Psoas muscle (tissue), 8 donors: ENCODE data around the gene MAP3K5. TPM values are rescaled to one million over a fixed set of nuclear protein-coding genes. Genes with fewer than 3 reads are reported as not detected.

Source experiments
- ATAC-seq, 4 donors: fragments of 200-7000 bp; cut with Tn5 transposase; one replicate each; pipeline ENCODE4 v1.9.1; 2020; ENCODE audit warnings: moderate library complexity in 3 of 4, mild to moderate bottlenecking in 2 of 4
- DNase-seq, 2 donors: peaks; one replicate each; pipeline ENCODE4 v3.0.0-alpha.2; 2020
- H3K27ac ChIP-seq: fragments of 200-600 bp; one replicate; pipeline ENCODE4 v1.8.0; 2022
- H3K27me3 ChIP-seq, 3 donors: fragments of 200-600 bp in 1 of 3; one replicate each; pipeline versions ENCODE4 v1.6.1 to v1.8.0; 2013 to 2022; ENCODE audit warnings: low read length in 2 of 3, mild to moderate bottlenecking in 2 of 3, moderate library complexity in 1 of 3; ENCODE audit not compliant: insufficient read depth in 3 of 3
- H3K36me3 ChIP-seq, 2 donors: fragments of 200-600 bp in 1 of 2; one replicate each; pipeline versions ENCODE4 v1.6.1 to v1.8.0; 2013 to 2022; ENCODE audit warnings: low read depth in 1 of 2, mild to moderate bottlenecking in 1 of 2, moderate library complexity in 1 of 2; ENCODE audit not compliant: insufficient read depth in 1 of 2
- H3K4me1 ChIP-seq: fragments of 200-600 bp; one replicate; pipeline ENCODE4 v1.8.0; 2022
- H3K4me3 ChIP-seq: fragments of 200-600 bp; one replicate; pipeline ENCODE4 v1.8.0; 2022; ENCODE audit warnings: mild to moderate bottlenecking
- H3K9me3 ChIP-seq: fragments of 200-600 bp; one replicate; pipeline ENCODE4 v1.8.0; 2022
- WGBS, 3 donors: extraction: QIAGEN DNeasy Blood & Tissue Kit; methylation state at CpG; one replicate each; pipeline versions ENCODE4 v1.1.6 to v1.1.7; 2013; 5-methylcytosine and 5-hydroxymethylcytosine counted together
- intact Hi-C, 2 donors: fragments of 100-400 bp; cut with DNase I; formaldehyde crosslinking; loops; one replicate each; pipeline versions ENCODE4 v1.11.0 to v1.14.2; 2022
- polyA plus RNA-seq, 3 donors: library from polyadenylated mRNA; stranded (reverse); fragments of 200-250 nt; gene quantifications; one replicate each; pipeline ENCODE4 v1.2.3, GENCODE V29; 2013
- total RNA-seq, 4 donors: library from RNA; stranded (reverse); fragmentation: NEBNext Ultra II Directional in 2 of 4; extraction: Animal tissue kit (Norgen Biotek cat#: 25700) in 2 of 4; gene quantifications; one replicate each; pipeline versions ENCODE4 v1.2.1 to v1.2.4, GENCODE V29; 2021 to 2023
- TF ChIP-seq, protein P1 (sequence below): fragments of 200-600 bp; IDR thresholded peaks from one replicate; pipeline ENCODE4 v1.8.0; 2022; ENCODE audit warnings: antibody characterized with exemption
- donor health status: healthy with polysubstance abuse.
- donor health status: DM: no; HTN: no; CAD: no; lungs with moderate emphysema.
- donor health status: Bipolar disorder and iron deficiency.
- donor health status: healthy.
- donor health status: DM: yes; HTN: yes; CAD: no.
- donor health status: DM: no; HTN: no; CAD: no.
- donor health status: DM: no; HTN: no; CAD: no.
- donor health status: DM: yes; HTN: yes; CAD: no.

MAP3K5 gene
- total and polyA plus RNA-seq, 7 donors: 0.91 to 8.3 (median 3.8) TPM

DNA sequence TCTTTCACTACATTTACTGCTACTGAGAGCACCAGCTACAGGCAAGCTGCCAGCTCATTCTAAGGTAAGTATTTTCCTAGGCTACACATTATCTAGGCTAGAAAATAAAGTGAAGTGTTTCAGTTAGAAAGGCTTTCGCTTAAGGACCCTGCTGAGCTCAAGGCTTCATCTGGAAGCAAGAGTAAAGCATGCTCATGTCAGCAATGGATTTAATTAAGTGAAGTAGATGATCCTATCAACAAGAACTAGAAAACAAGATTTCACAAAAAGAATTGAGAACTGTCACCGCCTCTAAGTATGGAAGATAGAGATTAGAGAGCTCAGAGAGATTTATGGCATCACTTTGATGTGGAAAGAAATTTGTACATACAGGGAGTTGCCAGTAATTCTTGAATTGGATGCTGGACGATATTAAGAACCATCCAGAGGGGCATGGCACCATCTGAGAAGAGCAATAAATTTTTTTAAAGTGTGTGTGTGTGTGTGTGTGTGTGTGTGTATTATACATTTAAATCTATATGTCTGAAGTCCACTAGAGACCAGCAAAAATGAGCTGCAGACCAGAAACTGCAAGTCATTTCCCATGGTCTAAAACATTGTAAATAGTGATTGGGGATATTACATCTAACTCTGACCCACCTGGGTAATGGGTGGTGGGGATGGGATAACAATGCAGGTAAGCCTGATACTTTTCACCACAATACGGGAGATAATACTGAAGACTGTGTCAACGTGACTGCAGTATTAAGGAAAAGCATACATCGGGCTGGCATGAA is 136.8 kb downstream of the MAP3K5 start:
- DNase-seq (no peak), ATAC-seq (no peak)
- WGBS, 3 donors: 86 to 92% (median 89%) methylated on average over 6 of the region's 6 CpGs
- H3K4me1 ChIP-seq: no peaks in the 10 kb centered on the region
- H3K4me3 ChIP-seq: no peak overlapping the region
- intact Hi-C loops: no loop called here
- no peaks in the 10 kb centered on the region for H3K9me3 ChIP-seq
- TF ChIP-seq, protein P1, sequence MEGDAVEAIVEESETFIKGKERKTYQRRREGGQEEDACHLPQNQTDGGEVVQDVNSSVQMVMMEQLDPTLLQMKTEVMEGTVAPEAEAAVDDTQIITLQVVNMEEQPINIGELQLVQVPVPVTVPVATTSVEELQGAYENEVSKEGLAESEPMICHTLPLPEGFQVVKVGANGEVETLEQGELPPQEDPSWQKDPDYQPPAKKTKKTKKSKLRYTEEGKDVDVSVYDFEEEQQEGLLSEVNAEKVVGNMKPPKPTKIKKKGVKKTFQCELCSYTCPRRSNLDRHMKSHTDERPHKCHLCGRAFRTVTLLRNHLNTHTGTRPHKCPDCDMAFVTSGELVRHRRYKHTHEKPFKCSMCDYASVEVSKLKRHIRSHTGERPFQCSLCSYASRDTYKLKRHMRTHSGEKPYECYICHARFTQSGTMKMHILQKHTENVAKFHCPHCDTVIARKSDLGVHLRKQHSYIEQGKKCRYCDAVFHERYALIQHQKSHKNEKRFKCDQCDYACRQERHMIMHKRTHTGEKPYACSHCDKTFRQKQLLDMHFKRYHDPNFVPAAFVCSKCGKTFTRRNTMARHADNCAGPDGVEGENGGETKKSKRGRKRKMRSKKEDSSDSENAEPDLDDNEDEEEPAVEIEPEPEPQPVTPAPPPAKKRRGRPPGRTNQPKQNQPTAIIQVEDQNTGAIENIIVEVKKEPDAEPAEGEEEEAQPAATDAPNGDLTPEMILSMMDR: no peak
- H3K27me3 ChIP-seq: no peaks in the 10 kb centered on the region
- H3K27ac ChIP-seq: no peak overlapping the region
- H3K36me3 ChIP-seq: peaks cover 0 to 14% of the 10 kb centered on the region in 2 donors

DNA sequence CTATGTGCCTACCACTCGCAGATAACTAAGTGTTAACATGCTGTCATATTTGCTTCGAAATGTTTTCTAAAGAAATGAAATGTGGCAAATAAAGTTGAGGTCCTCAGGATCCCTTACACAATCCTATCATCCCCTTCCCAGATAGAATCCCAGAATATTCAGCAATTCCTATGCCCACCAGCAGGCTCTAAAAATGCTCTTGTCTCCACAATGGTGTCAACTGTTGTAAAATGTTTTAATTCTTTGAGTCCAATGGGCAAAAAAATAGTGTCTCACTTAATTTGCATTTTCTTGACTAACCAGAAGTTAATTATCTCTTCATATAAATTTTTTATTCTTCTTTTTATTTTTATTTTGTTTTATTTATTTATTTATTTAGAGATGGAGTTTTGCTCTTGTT is 138.2 kb downstream of the MAP3K5 start:
- Histone ChIP-seq H3K27ac (no peak overlapping the region), H3K4me1 (no peaks in the 10 kb centered on the region), H3K27me3 (no peaks in the 10 kb centered on the region), H3K9me3 (no peaks in the 10 kb centered on the region), H3K4me3 (no peak overlapping the region), H3K36me3 (peaks cover 0 to 19% of the 10 kb centered on the region in 2 donors)
- 94 to 97% (median 95%) methylated on average over 2 of the region's 2 CpGs for WGBS, 3 donors
- intact Hi-C loops: no loop called here
- TF ChIP-seq, protein P1: no peak
- ATAC-seq (no peak), DNase-seq (no peak)

DNA sequence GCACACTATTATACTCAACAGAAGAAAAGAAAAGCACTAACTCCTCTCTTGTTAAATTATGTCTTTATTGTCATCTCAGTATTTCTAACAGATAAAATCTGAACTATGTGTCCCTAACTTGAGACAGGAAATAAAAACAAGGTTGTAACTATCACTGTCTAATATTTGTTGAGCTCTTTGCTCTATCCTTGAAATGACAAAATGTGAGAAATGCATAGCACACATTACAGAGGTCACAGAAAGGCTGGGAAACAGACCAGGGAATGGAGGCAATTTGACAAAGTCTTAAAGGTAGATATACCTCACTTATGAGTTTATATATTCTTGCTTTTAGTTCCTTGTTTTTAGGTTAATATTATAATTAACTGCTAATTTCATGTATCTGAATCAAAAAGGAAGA is 139.6 kb downstream of the MAP3K5 start:
- Histone ChIP-seq H3K27ac (no peak overlapping the region), H3K27me3 (no peaks in the 10 kb centered on the region), H3K4me3 (no peak overlapping the region), H3K36me3 (peaks cover 0 to 16% of the 10 kb centered on the region in 2 donors), H3K4me1 (no peaks in the 10 kb centered on the region), H3K9me3 (no peaks in the 10 kb centered on the region)
- ATAC-seq (no peak), DNase-seq (no peak)
- intact Hi-C loops: no loop called here
- TF ChIP-seq, protein P1: no peak

DNA sequence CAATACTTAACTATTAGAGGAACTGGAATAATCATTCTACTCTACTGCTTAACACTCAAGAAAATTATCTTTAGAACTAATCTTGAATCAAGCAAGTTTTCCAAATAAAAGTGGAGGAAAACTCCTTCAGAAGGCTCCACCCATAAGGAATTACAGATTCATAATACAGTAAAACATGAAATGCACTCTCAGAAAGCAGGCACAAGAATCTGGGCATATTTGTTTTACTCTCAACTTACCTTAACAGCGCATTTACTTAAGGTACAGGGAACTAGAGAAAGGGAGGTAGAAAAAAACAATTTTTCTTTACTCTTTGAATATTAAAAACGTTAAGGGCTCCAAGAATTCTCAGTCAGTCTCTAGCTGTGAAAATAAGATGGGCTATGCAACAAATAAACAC is 140.3 kb downstream of the MAP3K5 start:
- H3K36me3 ChIP-seq: peaks cover 0 to 16% of the 10 kb centered on the region in 2 donors
- H3K4me3 ChIP-seq: no peak overlapping the region
- no peak overlapping the region for H3K27ac ChIP-seq
- no peaks in the 10 kb centered on the region for H3K27me3 ChIP-seq
- TF ChIP-seq, protein P1: no peak
- 67 to 78% (median 75%) methylated on average over 2 of the region's 2 CpGs for WGBS, 3 donors
- H3K9me3 ChIP-seq: no peaks in the 10 kb centered on the region
- ATAC-seq (no peak), DNase-seq (no peak)
- H3K4me1 ChIP-seq: peaks cover under 1% of the 10 kb centered on the region
- intact Hi-C loops: no loop called here
